ENCODE measurements around the gene GALNT16.

GRCh38 chr14:69313176-69313575 lies 53.2 kb downstream of the GALNT16 start:
- TF ChIP-seq ASH2L (IDR thresholded peaks at IDR 0.05; ENCODE audit: low read length) (no peak), CEBPB (IDR thresholded peaks at IDR 0.05; ENCODE audit: low read depth, low read length) (no peak), POLR2A (IDR thresholded peaks at IDR 0.05; ENCODE audit: control extremely low read depth in 1 of 2, low read depth in 2 of 2, low read length in 2 of 2) (no peak), KDM5A (IDR thresholded peaks at IDR 0.05; ENCODE audit: low read length) (no peak), RAD21 (IDR thresholded peaks at IDR 0.05 in 1 of 2, conservative IDR thresholded peaks at IDR 0.05 in 1 of 2; ENCODE audit: low read depth in 2 of 2, low read length in 2 of 2) (no peak), TAF1 (IDR thresholded peaks at IDR 0.05; ENCODE audit: low read depth, low read length) (no peak)
- TF ChIP-seq, protein P1, sequence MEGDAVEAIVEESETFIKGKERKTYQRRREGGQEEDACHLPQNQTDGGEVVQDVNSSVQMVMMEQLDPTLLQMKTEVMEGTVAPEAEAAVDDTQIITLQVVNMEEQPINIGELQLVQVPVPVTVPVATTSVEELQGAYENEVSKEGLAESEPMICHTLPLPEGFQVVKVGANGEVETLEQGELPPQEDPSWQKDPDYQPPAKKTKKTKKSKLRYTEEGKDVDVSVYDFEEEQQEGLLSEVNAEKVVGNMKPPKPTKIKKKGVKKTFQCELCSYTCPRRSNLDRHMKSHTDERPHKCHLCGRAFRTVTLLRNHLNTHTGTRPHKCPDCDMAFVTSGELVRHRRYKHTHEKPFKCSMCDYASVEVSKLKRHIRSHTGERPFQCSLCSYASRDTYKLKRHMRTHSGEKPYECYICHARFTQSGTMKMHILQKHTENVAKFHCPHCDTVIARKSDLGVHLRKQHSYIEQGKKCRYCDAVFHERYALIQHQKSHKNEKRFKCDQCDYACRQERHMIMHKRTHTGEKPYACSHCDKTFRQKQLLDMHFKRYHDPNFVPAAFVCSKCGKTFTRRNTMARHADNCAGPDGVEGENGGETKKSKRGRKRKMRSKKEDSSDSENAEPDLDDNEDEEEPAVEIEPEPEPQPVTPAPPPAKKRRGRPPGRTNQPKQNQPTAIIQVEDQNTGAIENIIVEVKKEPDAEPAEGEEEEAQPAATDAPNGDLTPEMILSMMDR (IDR thresholded peaks at IDR 0.05; ENCODE audit: control extremely low read depth in 1 of 3, insufficient read depth in 1 of 3, low read depth in 1 of 3, low read length in 3 of 3), result no peak
- TF ChIP-seq, protein P2, sequence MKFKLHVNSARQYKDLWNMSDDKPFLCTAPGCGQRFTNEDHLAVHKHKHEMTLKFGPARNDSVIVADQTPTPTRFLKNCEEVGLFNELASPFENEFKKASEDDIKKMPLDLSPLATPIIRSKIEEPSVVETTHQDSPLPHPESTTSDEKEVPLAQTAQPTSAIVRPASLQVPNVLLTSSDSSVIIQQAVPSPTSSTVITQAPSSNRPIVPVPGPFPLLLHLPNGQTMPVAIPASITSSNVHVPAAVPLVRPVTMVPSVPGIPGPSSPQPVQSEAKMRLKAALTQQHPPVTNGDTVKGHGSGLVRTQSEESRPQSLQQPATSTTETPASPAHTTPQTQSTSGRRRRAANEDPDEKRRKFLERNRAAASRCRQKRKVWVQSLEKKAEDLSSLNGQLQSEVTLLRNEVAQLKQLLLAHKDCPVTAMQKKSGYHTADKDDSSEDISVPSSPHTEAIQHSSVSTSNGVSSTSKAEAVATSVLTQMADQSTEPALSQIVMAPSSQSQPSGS (IDR thresholded peaks at IDR 0.05; ENCODE audit: low read length), result no peak

All from H1 (cell line).